ENCODE measurements around the gene IFITM2. TPM values are rescaled to one million over a fixed set of nuclear protein-coding genes. Genes with fewer than 3 reads are reported as not detected.
A peak's percentile ranks its signal among the peaks of the same experiment; 100 is the strongest.

IFITM2 gene
- total RNA-seq, 1 experiment from 2014 or later, result 421 TPM

- peak; percentile 54 for TF ChIP-seq CTCF (conservative IDR thresholded peaks at IDR 0.05)
- H2BK5ac ChIP-seq (ENCODE audit: insufficient read length, low read length), result no peak overlapping the region
- H2BK12ac ChIP-seq (ENCODE audit: insufficient read length, low read depth, low read length), result no peak overlapping the region
- no peak overlapping the region for H2BK15ac ChIP-seq (ENCODE audit: low read depth, low read length)
- Mint-ChIP-seq H3K4me3 (peak overlapping the region in 1 of 2 experiments; percentile 25; a peak in 2 of 5 replicates), H3K36me3 (ENCODE audit: insufficient read depth in 1 of 3, low read depth in 3 of 3) (peaks cover 1 to 13% (median 7%) of the 10 kb centered on the region in 3 experiments; a peak in 6 of 7 replicates), H3K27ac (peak overlapping the region; percentile 22 to 81 (median 38); a peak in 4 of 7 replicates), H3K9me3 (peaks cover 2 to 10% of the 10 kb centered on the region in 2 experiments; a peak in 3 of 5 replicates), H3K4me1 (peaks cover 37 to 52% of the 10 kb centered on the region in 2 experiments), H3K27me3 (ENCODE audit: low read depth) (no peaks in the 10 kb centered on the region)
- no peak overlapping the region for H3K9ac ChIP-seq (ENCODE audit: extremely low read depth, insufficient read length, low read length)
- peak; percentile 79 for DNase-seq
- H2AK5ac ChIP-seq (ENCODE audit: insufficient read length, low read length), result no peak overlapping the region
- no peak overlapping the region for H3T11ph ChIP-seq (ENCODE audit: low read length)
- H3K4me2 ChIP-seq (ENCODE audit: insufficient read depth, insufficient read length, low read length), result no peak overlapping the region
- H3K79me1 ChIP-seq (ENCODE audit: insufficient read depth, low read depth, low read length, poor library complexity, severe bottlenecking), result no peaks in the 10 kb centered on the region
- no peaks in the 10 kb centered on the region for H4K20me1 ChIP-seq (ENCODE audit: control insufficient read depth, insufficient read depth, insufficient read length)
- no peak overlapping the region for H4K8ac ChIP-seq (replicated peaks; ENCODE audit: insufficient read length, low read depth, low read length)
- no peaks in the 10 kb centered on the region for H3K23me2 ChIP-seq (ENCODE audit: insufficient read length, low read depth, low read length, poor library complexity, severe bottlenecking)
- H2BK20ac ChIP-seq (ENCODE audit: low read depth, low read length, poor library complexity, severe bottlenecking), result no peak overlapping the region
- H2BK120ac ChIP-seq (ENCODE audit: low read depth, low read length, poor library complexity, severe bottlenecking), result no peak overlapping the region
- no peaks in the 10 kb centered on the region for H3K27me3 ChIP-seq (ENCODE audit: insufficient read depth, low read length)
- no peak overlapping the region for H3K4ac ChIP-seq (ENCODE audit: low read depth, low read length)
- H3K56ac ChIP-seq (ENCODE audit: insufficient read length, low read depth, low read length), result no peak overlapping the region
- no peaks in the 10 kb centered on the region for H3K79me2 ChIP-seq (ENCODE audit: insufficient read depth, low read length)
- no peak overlapping the region; the same call in 1 of the 2 replicates for H3K14ac ChIP-seq (ENCODE audit: insufficient read depth, low read length)
- no peak overlapping the region for H3K27ac ChIP-seq (ENCODE audit: insufficient read length, low read depth, low read length)
- H2AFZ ChIP-seq (ENCODE audit: low read length), result no peak overlapping the region
- H4K5ac ChIP-seq (ENCODE audit: insufficient read length, low read depth, low read length), result no peak overlapping the region
- no CpG with 5 or more reads among the region's 20 CpGs for WGBS (ENCODE audit: extremely low coverage, insufficient read length, low lambda C conversion rate)
- H3K18ac ChIP-seq (ENCODE audit: insufficient read length, low read depth, low read length), result no peak overlapping the region
- H3K9me3 ChIP-seq (ENCODE audit: control insufficient read depth, low read depth, low read length), result no peaks in the 10 kb centered on the region
- H3K23ac ChIP-seq (ENCODE audit: insufficient read length, low read depth, low read length), result no peak overlapping the region
- no peak overlapping the region for H4K91ac ChIP-seq (ENCODE audit: insufficient read length, low read depth, low read length)
- peaks cover 4% of the 10 kb centered on the region; the same call in 1 of the 2 replicates for H3K4me1 ChIP-seq (ENCODE audit: insufficient read depth, low read length)
Measured at GRCh38 chr11:299951-300735, 7.5 kb upstream of the IFITM2 start.
